Endothelial cell (in vitro differentiated cells): Measurements from ENCODE around the gene ZCCHC24. TPM values are rescaled to one million over a fixed set of nuclear protein-coding genes. Genes with fewer than 3 reads are reported as not detected.

Source experiments
- DNase-seq: peaks from one replicate; pipeline ENCODE4 v3.0.0; 2021; ENCODE audit warnings: low spot score
- H3K27ac Mint-ChIP-seq: one replicate; pipeline ENCODE4 v1.8.0; 2021; ENCODE audit warnings: mixed read lengths, inconsistent platforms; ENCODE audit not compliant: unreplicated experiment
- H3K27me3 Mint-ChIP-seq: one replicate; pipeline ENCODE4 v1.8.0; 2021; ENCODE audit warnings: mild to moderate bottlenecking, moderate library complexity, mixed read lengths, inconsistent platforms; ENCODE audit not compliant: unreplicated experiment
- H3K36me3 Mint-ChIP-seq: one replicate; pipeline ENCODE4 v1.8.0; 2021; ENCODE audit warnings: mild to moderate bottlenecking, low read depth, mixed read lengths, inconsistent platforms; ENCODE audit not compliant: unreplicated experiment
- H3K4me1 Mint-ChIP-seq: one replicate; pipeline ENCODE4 v1.8.0; 2021; ENCODE audit warnings: mild to moderate bottlenecking, mixed read lengths, inconsistent platforms; ENCODE audit not compliant: unreplicated experiment
- H3K4me3 Mint-ChIP-seq: one replicate; pipeline ENCODE4 v1.8.0; 2021; ENCODE audit warnings: mild to moderate bottlenecking, mixed read lengths, inconsistent platforms; ENCODE audit not compliant: unreplicated experiment
- H3K9me3 Mint-ChIP-seq: one replicate; pipeline ENCODE4 v1.8.0; 2021; ENCODE audit warnings: mixed read lengths, inconsistent platforms; ENCODE audit not compliant: unreplicated experiment
- total RNA-seq: library from RNA; stranded (reverse); fragmentation: NEBNext Ultra II Directional; extraction: Animal tissue kit (Norgen Biotek cat#: 25700); gene quantifications from one replicate; pipeline ENCODE4 v1.2.1, GENCODE V29; 2021; ENCODE audit not compliant: unreplicated experiment
- TF ChIP-seq, protein P1 (sequence below): fragments of 200-600 bp; sonication (generic); IDR thresholded peaks from one replicate; pipeline ENCODE4 v1.5.0; 2021; ENCODE audit warnings: antibody characterized with exemption; ENCODE audit not compliant: unreplicated experiment

Gene ZCCHC24
- total RNA-seq, 1 donor from 2014 or later = 60.0 TPM

DNA sequence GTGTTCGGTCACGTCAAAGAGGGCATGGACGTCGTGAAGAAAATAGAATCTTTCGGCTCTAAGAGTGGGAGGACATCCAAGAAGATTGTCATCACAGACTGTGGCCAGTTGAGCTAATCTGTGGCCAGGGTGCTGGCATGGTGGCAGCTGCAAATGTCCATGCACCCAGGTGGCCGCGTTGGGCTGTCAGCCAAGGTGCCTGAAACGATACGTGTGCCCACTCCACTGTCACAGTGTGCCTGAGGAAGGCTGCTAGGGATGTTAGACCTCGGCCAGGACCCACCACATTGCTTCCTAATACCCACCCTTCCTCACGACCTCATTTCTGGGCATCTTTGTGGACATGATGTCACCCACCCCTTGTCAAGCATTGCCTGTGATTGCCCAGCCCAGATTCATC is 91.7 kb downstream of the ZCCHC24 start:
- no peaks in the 10 kb centered on the region for H3K9me3 Mint-ChIP-seq
- TF ChIP-seq, protein P1, sequence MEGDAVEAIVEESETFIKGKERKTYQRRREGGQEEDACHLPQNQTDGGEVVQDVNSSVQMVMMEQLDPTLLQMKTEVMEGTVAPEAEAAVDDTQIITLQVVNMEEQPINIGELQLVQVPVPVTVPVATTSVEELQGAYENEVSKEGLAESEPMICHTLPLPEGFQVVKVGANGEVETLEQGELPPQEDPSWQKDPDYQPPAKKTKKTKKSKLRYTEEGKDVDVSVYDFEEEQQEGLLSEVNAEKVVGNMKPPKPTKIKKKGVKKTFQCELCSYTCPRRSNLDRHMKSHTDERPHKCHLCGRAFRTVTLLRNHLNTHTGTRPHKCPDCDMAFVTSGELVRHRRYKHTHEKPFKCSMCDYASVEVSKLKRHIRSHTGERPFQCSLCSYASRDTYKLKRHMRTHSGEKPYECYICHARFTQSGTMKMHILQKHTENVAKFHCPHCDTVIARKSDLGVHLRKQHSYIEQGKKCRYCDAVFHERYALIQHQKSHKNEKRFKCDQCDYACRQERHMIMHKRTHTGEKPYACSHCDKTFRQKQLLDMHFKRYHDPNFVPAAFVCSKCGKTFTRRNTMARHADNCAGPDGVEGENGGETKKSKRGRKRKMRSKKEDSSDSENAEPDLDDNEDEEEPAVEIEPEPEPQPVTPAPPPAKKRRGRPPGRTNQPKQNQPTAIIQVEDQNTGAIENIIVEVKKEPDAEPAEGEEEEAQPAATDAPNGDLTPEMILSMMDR = no peak
- H3K4me3 Mint-ChIP-seq = peak overlapping the region; percentile 37
- peaks cover 21% of the 10 kb centered on the region for H3K36me3 Mint-ChIP-seq
- peaks cover 2% of the 10 kb centered on the region for H3K27me3 Mint-ChIP-seq
- no peak for DNase-seq
- H3K27ac Mint-ChIP-seq = no peak overlapping the region
- H3K4me1 Mint-ChIP-seq = no peaks in the 10 kb centered on the region

GRCh38 chr10:79353000-79353406 is 92.4 kb downstream of the ZCCHC24 start:
- Mint-ChIP-seq H3K9me3 (no peaks in the 10 kb centered on the region), H3K4me1 (no peaks in the 10 kb centered on the region), H3K27ac (no peak overlapping the region), H3K4me3 (no peak overlapping the region), H3K27me3 (peaks cover 2% of the 10 kb centered on the region), H3K36me3 (peaks cover 21% of the 10 kb centered on the region)
- TF ChIP-seq, protein P1 = no peak
- no peak for DNase-seq

- DNase-seq = no peak
- Mint-ChIP-seq H3K9me3 (no peaks in the 10 kb centered on the region), H3K36me3 (peaks cover 21% of the 10 kb centered on the region), H3K27me3 (peaks cover 2% of the 10 kb centered on the region), H3K4me1 (no peaks in the 10 kb centered on the region), H3K27ac (no peak overlapping the region), H3K4me3 (no peak overlapping the region)
- TF ChIP-seq, protein P1 = no peak
These were observed 93.2 kb downstream of the ZCCHC24 start for GRCh38 chr10:79352035-79352877.

GRCh38 chr10:79351332-79351731 is 94.1 kb downstream of the ZCCHC24 start:
- H3K9me3 Mint-ChIP-seq = no peaks in the 10 kb centered on the region
- H3K27me3 Mint-ChIP-seq = peaks cover 2% of the 10 kb centered on the region
- H3K27ac Mint-ChIP-seq = no peak overlapping the region
- H3K4me3 Mint-ChIP-seq = no peak overlapping the region
- peaks cover 21% of the 10 kb centered on the region for H3K36me3 Mint-ChIP-seq
- no peak for DNase-seq
- TF ChIP-seq, protein P1 = no peak
- no peaks in the 10 kb centered on the region for H3K4me1 Mint-ChIP-seq
